Anterior cingulate cortex (tissue), 58 donors: Measurements from ENCODE around the gene TAS2R38.

ENCODE experiments used
- DNase-seq, 58 donors: peaks; one replicate each; lab custom pipeline; 2025; lab: John Stamatoyannopoulos, UW

The TAS2R38 gene

DNA sequence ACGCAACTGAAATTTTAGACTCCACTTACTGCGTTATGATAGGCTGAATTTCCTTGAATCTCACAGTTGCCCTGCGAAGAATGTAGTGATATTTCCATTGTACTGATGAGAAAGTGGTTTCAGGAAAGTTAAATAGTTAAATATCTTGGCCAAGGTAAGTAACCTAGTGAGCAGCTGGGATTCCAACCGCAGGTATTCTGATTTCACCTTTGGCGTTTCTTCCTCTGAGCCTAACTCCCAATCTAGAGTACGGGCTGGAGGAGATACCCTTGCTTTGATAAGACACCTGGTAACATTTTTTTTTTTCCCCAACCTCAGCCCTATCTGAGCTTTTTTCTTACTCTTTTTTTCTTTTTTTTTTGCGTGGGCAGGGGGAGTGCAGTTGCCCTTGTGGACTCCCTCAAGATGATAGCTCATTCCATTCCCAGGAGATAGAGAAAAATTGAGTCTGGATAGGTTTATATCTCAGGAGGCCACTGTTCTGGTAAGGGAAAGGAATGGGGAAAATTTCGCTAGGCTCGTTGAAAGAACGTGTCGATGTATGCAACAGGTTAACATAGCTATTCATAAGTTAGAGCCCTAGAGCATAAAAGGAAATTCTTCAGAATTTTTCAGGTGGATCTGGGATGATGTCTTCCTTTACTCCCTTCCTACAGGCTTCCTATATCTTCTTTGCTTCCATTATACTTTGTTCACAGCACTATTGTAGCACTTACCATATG, 3.1 kb upstream of the TAS2R38 start:
- no peak for DNase-seq

DNA sequence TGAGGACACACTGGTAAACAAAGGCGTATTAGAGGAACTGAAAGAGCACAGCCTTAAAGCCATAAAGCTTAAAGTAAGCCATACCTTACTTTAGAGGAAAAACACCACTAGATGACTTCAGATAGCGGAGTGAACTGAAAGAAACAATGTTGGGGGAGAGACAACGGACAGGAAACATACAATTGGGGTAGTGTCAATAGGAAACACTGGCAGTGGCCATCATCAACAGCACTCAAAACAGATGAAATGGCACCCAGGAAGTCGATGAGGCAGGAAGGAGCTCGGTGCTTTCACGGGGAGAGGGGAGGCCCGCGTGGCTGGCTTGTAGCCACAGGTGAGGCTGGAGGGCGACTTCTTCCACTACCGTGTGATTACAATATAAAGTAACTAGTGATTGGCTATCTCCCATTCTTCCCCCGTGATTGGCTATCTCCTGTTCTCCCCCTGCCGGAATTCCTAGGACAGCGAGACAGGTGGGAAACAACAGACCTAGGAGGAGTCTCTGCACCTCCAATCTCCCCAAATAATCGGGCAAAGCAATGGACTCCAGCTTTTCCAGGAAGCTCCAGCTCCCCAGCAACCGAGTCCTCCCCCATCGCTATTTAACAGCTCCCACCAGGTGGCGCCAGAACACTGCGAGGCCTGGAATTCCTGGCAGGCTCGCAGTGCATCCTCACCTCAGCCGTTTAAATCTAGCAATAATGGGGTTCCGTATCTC, 2.4 kb upstream of the TAS2R38 start:
- DNase-seq, result peak in 54 of 58 donors; percentile 4 to 76 (median 36)

DNA sequence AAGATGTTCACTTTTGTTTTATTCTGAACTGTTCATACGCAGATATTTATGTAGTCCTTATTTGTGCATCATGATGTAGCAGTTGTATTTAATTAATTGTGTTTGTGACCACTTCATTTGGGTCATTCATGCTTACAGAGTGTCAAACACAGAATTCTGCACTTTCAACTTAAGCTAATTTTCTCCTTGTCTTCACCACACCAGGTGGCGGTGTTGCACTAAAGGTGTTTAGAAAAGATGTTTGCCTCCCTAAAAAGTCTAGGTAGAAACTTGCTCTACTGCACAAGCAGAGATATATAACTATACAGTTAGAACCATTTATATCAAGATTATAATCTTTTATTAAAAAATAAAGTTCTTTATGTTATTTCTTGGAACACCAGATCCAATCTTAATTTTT, 1.3 kb upstream of the TAS2R38 start:
- no peak for DNase-seq

DNA sequence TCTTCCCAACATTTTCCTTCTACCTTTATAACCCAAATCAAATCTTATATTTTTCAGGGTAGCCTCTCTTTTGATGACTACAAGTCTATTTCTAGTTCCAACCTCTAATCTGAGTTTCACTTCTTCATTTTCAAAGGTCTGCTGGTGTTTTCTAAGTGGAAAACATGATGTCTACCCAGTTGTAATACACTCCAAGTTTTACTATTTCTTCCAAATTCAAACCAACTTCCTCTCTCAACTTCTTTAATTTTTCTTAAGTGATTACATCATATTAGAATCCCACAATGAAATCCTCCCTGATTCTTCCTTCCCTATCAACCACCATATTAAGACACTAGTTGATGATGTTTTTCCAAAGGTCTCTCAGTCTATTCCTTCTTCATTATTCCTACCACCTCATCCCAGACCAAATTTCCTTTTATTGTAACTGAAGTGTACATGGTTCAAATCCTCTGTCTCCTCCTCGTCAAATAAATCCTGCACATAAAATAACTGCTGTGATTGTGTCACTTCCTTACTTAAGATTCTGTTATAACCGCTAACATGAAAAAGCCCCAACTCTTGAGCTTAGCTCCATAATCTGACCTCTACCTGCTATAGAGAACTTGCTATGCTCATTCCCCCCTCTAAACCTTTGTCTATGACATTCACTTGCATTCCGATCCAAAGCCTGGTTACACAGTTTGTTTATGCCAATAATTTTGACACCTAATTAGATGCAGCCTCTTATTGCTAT, 12.7 kb downstream of the TAS2R38 start:
- DNase-seq, result no peak

DNA sequence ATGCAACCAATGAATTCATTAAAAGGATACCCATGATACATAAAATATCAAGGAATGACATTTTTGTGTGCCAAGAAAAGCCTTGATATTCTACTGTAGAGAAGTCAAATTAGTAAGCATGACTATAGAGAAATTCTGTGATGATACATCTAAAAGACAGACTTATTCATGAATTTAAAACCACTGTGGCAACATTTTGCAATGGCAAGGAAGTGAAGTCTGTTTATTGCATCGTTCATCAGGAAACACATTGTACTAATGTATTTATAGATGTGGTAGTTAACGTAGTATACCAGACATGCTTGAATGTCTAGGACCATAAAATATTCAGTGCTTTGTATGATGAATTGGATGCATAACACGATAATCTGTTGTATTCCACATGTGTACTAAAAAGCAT, 17.5 kb downstream of the TAS2R38 start:
- DNase-seq, result no peak

DNA sequence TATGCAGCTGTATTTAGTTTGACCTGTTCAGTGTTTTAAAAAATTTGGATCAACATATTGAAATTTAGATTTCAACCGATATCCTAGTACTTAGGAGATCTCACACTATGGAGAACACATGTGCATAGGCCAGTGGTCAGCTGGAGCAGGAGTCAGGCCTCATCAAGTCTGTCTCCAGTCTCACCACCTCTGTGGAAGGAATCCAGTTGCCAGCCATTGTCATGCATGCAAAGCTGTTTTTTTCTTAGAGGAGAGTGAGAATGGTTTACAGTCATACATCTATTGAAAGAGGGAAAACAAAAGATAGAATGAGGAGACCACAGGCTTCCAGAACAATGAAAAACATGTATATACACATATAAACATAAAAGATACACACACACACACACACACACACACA, 19.2 kb downstream of the TAS2R38 start:
- no peak for DNase-seq

DNA sequence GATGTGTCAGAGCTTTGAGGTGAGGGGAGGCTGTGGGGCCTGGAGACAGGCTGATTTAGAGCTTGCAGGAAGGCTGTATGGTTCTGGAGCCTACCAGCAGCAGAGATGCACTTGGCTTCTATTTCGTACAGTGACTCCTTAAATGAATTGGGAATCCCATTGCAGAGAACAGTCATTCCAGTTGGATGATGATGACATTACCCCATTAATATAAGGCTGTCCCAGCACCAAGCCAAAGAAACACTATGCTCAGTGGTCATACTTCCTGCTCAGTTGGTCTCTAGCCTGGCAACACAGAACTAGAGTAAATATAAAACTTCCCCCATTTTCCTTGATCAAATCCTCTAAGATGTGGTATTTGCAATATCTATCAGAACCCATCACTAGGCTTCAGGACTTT, 21.1 kb downstream of the TAS2R38 start:
- no peak for DNase-seq

DNA sequence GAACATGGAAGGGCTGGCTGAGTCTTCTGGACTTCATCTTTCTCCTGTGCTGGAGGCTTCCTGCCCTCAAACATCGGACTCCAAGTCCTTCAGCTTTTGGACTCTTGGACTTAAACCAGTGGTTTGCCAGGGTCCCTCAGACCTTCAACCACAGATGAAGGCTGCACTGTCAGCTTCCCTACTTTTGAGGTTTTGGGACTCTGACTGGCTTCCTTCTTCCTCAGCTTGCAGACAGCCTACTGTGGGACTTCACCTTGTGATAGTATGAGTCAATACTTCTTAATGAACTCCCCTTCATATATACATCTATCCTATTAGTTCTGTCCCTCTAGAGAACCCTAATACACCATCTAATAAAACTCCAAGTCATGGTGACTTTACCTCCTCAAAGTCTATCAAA, 22.8 kb downstream of the TAS2R38 start:
- DNase-seq, result no peak

DNA sequence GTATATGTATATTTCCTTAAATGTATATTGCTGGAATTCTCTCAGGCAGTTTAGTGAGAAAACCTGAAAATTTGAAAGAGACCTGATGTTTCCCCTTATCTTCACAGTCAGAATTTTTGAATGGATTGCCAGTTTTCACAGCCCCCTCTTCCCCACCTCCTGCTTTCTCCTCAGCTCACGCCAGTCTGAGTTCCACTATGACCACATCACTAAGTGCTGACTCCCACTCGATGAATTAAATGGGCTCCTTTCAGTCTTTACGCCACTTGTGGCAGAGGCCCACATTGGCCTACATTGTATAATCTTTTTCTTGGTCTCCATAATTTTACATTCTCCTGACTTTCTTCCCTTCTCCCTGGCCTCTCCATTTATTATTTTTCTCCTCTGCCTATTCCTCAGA, 23.7 kb downstream of the TAS2R38 start:
- DNase-seq, result no peak

DNA sequence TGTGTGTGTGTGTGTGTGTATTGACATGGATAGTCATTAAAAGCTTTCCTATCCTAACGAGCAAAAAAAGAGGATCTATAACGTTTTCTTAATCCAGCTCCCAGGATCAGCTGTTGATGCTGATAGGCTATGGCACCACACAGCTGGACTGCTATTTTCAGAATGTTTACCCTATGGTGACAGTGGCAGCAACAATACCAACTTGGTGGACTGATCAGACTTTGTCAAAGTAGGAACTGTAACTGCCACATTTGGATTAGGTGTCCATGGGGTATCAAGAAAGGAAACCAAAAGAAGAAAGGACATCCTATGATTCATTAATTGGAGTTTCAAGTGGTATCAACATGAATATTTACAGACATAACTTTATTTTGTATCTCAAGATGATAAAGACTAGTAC, 24.1 kb downstream of the TAS2R38 start:
- DNase-seq, result no peak

DNA sequence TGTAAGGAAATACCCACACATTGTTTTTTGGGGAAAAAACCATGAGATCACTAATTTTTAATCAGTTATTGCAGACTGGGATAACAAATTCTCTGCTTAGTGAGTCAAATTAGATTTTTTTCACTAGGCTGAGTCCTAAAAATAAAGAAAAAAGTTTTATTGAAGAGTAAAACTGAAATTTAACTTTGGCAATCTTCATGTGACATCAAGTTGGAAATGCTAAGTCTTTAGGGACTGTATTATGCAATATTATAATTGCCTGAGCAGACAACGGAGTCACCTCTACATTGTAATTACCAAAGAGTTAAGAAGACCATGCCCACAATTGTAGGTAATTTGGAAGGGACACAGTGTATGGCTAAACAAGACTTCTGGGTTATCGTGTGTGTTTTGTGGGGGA, 24.6 kb downstream of the TAS2R38 start:
- DNase-seq, result no peak

DNA sequence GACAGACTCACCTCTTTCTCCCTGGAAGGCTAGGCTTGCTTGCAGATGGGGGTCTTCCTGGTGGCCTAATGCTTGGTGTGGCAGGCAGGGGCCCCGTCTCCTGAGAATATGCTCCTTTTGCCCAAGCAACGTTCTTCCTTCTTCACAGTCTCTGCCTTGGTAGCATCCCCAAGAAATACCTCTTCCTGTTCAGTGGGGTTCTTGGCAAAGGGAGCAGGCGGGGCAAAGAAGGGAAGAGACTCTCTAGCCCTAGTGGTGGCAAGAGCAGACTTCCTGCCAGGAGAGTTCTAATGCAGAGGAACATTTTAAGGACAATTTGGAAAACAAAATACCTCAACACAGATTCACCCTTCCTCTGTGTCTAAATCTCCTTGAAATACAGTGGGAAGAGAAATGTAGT, 26.8 kb downstream of the TAS2R38 start, which contains the start of gene CLEC5A:
Gene CLEC5A, minus strand, starts transcription at position 179 of the 400 bp plus-strand sequence. CDS start 682 bp downstream, outside the sequence.
- DNase-seq, result no peak

DNA sequence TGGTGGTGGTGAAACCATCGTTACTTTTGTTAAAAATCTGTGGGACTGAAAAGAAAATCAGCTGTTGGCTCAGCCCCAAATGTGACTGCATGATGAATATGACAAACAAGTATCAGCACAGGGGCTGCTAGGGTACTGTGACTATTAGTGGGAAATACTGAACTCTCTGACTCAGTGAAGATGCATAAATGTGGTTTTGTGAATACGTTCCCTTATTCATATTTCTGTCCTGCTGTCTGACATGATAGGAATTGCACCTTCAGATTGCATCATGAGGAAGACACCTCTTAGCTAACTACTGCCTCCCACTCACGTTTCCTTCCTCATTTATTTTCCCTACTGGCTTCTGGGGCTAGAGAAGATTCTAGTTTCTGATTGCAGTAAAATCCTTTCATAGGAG, 28.2 kb downstream of the TAS2R38 start:
- DNase-seq, result no peak

DNA sequence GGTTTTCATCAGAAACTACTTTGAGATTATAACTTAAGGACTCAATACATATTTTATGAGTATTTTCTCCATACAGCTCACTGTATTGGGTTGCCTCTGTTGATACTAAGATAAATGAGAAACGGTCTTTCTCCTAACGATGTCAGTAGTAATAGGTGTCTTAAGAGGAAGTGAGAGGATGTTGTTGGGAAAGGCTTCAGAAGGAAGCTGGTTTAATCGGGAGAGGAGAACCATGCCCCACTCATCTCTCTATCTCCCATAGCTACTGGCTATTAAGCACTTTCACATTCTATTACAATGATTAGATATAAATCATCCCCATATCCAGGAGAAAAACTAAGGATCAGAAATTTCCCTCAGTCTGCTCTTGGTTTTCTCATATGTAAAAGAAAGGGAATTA, 28.8 kb downstream of the TAS2R38 start:
- no peak for DNase-seq

DNA sequence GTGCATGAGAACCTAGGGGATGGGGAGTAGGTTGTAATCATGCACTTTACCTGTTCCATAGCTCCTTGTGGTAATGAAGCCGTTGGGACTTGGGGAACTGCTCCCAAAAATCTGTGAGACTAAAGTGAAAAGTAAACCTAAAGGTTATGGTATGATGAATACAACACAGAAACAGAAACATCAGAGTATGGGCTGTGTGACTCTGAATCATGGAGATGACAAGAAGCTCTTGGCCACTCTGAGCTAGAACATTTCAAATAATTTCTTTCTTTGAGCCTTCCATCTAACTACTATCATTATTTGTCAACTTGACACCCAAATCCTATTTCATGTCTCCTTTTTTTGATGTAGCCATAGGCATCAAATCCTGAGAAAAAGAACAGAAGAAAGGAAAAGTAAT, 29.7 kb downstream of the TAS2R38 start:
- no peak for DNase-seq

DNA sequence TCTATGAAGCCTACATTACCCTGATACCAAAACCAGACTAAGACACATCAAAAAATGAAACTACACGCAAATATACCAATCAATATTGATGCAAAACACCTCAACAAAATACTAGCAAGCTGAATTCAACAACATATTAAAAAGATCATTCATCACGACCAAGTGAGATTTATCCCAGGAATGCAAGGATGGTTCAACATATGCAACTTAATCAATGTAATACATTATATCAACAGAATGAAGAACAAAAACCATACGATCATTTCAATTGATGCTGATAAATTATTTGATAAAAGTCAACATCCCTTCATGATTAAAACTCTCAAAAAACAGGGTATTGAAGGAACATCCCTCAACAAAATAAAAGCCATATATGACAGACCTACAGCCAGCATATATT, 32.5 kb downstream of the TAS2R38 start:
- no peak for DNase-seq

DNA sequence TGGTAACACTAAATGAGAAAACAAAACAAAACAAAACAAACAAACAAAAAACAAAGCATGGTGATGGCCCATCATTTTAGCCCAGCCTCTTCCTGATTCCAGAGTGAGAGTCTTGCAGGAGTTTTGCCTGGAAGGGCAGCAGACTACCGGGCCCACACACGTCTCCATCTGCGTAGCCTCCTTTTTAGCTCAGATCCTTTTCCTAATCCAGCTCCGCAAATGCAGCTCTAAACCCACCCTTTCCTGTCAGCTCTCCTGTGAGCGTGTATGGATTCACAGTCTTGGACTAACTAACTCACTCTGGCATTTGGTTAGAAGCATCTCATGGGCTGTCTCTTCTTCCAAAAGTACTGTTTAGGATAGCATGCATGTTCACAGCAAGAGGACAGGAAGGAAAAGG, 43.4 kb downstream of the TAS2R38 start:
- no peak for DNase-seq

DNA sequence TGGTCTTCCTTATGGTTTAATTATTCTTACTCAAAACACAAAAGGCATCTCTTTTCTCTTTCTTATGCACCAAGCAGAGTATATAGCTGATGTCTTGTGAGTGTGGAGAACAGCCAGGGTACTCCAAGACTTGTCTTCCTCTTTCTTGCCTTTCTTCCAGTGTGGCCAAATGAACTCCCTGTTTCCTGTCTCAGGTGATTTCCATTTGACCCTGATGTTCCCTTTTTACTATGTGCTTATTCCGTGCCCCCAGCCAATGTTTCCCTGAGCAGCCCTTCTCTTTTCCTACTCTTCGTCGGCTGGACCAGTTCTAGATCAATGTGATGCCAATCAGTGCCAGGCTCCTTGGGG, 44.8 kb downstream of the TAS2R38 start:
- no peak for DNase-seq

DNA sequence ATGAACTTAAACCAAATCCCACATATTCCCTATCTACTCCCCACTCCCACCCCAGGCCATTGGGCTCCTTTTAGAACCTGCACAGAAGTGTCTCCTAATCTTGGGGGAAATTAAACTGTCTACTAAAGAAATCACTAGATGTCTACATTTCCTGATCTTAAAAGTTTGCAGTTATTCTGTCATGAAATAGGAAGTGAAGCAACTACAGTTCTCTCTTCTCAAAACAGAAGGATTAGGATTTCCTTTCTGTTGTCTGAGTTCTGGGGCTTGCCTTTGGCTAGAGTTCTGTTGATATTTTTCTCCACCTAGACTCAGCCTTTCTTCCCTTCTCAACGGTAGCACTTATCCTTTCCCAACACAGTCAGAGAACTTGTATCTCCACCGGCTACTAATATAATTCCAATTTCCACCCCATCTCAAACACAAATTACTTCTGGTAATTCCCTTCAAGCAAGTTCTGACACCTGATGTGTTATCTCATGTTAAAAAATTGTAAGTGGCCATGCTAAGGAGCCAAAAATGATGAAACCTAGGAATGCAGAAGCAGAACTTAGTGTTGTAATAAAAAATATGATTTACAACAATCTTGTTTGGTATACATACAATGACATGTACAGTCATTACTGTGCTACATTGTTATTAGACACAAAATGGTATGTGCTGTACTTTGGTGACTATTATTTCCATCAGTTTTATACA, 45.3 kb downstream of the TAS2R38 start:
- DNase-seq, result no peak
